Erythroblast (primary cell): ENCODE data around the gene MORC3.
A peak's percentile ranks its signal among the peaks of the same experiment; 100 is the strongest.
"Not testable (repeated sequence)": the region's sequence is repeated elsewhere in the genome, so short reads cannot be mapped to it uniquely, and the experiment has no call there.

Source experiments
- DNase-seq, 2 experiments: peaks; one replicate each; lab custom pipeline; 2025; lab: John Stamatoyannopoulos, UW
- GATA1 ChIP-seq: IDR thresholded peaks from 2 replicates; pipeline ENCODE4 v1.6.1; 2011; ENCODE audit warnings: low read depth, mild to moderate bottlenecking, control low read depth, low read length, moderate library complexity
- POLR2A ChIP-seq: IDR thresholded peaks from 2 replicates; pipeline ENCODE4 v1.6.1; 2011; ENCODE audit warnings: mild to moderate bottlenecking, low read length

The MORC3 gene

GRCh38 chr21:36386031-36386642 is 66.1 kb downstream of the MORC3 start:
- DNase-seq = peak in 1 of 2 experiments; percentile 46
- TF ChIP-seq POLR2A (no peak), GATA1 (no peak)

- TF ChIP-seq GATA1 = no peak
- TF ChIP-seq POLR2A = no peak
- DNase-seq = no peak
Observed at GRCh38 chr21:36388096-36388495, 68.1 kb downstream of the MORC3 start.

GRCh38 chr21:36388835-36389234 is 68.8 kb downstream of the MORC3 start:
- TF ChIP-seq GATA1 (no peak), POLR2A (no peak)
- no peak for DNase-seq

- DNase-seq = not testable (repeated sequence)
Observed at GRCh38 chr21:36391649-36392048, 71.7 kb downstream of the MORC3 start.

GRCh38 chr21:36395353-36396111 is 75.5 kb downstream of the MORC3 start:
- no peak for DNase-seq
- TF ChIP-seq POLR2A (no peak), GATA1 (no peak)

GRCh38 chr21:36396325-36396724 is 76.3 kb downstream of the MORC3 start:
- DNase-seq = no peak
- no peak for TF ChIP-seq GATA1
- TF ChIP-seq POLR2A = no peak

GRCh38 chr21:36396971-36397370 is 77.0 kb downstream of the MORC3 start:
- DNase-seq = peak in 1 of 2 experiments; percentile 30
- TF ChIP-seq GATA1 (no peak), POLR2A (no peak)

- DNase-seq = no peak
- TF ChIP-seq GATA1 (no peak), POLR2A (no peak)
Observed at GRCh38 chr21:36397606-36398005, 77.6 kb downstream of the MORC3 start.

- DNase-seq = not testable (repeated sequence)
Observed at GRCh38 chr21:36399736-36400135, 79.7 kb downstream of the MORC3 start.

- DNase-seq = no peak
- no peak for TF ChIP-seq POLR2A
- no peak for TF ChIP-seq GATA1
Observed at GRCh38 chr21:36400719-36401118, 80.7 kb downstream of the MORC3 start.

GRCh38 chr21:36402339-36402738 is 82.3 kb downstream of the MORC3 start:
- no peak for TF ChIP-seq POLR2A
- DNase-seq = no peak

- no peak for TF ChIP-seq GATA1
- TF ChIP-seq POLR2A = no peak
- DNase-seq = no peak
Observed at GRCh38 chr21:36403713-36404112, 83.7 kb downstream of the MORC3 start.

GRCh38 chr21:36408568-36408967 is 88.6 kb downstream of the MORC3 start:
- no peak for DNase-seq
- TF ChIP-seq POLR2A = no peak
- no peak for TF ChIP-seq GATA1

GRCh38 chr21:36411301-36411700 is 91.3 kb downstream of the MORC3 start:
- no peak for DNase-seq
- TF ChIP-seq POLR2A = no peak
- TF ChIP-seq GATA1 = no peak

- no peak for TF ChIP-seq GATA1
- TF ChIP-seq POLR2A = no peak
- DNase-seq = no peak
Observed at GRCh38 chr21:36412916-36413315, 92.9 kb downstream of the MORC3 start.
